ENCODE data around the gene AKAIN1. TPM values are rescaled to one million over a fixed set of nuclear protein-coding genes. Genes with fewer than 3 reads are reported as not detected.

Gene AKAIN1
- total RNA-seq, 6 experiments from 2014 or later: not detected

DNA sequence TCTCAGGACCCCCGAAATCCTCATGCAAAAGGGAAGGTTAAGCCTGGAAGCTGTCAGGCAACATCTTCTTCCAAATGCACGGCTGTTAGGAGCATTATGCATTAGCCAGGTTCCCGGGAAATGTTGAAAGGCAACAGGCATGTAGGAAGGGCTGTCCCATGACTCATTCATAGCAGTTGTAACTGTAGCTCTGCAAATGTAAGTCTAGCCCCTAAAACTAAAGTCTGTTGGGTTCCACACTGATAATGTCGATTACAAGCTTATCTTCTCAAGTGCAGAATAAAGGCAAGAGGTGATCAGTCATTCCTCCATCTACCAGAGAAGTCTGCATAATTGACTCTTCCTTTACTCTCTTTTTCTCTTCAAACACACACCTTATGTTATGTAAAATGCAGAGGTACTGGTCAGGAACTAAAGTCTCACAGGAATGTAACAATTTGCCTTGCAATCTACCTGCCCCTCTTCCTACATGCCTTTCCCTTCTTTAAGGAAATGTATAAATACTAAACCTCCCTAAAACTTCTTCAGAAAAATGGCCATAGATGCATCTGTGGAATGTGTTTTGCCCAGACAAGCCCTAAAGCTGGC, 99.8 kb downstream of the AKAIN1 start:
- H3K36me3 Mint-ChIP-seq (ENCODE audit: low read depth): no peaks in the 10 kb centered on the region; the same call in 1 of the 2 replicates
- TF ChIP-seq, protein P1, sequence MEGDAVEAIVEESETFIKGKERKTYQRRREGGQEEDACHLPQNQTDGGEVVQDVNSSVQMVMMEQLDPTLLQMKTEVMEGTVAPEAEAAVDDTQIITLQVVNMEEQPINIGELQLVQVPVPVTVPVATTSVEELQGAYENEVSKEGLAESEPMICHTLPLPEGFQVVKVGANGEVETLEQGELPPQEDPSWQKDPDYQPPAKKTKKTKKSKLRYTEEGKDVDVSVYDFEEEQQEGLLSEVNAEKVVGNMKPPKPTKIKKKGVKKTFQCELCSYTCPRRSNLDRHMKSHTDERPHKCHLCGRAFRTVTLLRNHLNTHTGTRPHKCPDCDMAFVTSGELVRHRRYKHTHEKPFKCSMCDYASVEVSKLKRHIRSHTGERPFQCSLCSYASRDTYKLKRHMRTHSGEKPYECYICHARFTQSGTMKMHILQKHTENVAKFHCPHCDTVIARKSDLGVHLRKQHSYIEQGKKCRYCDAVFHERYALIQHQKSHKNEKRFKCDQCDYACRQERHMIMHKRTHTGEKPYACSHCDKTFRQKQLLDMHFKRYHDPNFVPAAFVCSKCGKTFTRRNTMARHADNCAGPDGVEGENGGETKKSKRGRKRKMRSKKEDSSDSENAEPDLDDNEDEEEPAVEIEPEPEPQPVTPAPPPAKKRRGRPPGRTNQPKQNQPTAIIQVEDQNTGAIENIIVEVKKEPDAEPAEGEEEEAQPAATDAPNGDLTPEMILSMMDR (IDR thresholded peaks at IDR 0.05): no peak
- no peaks in the 10 kb centered on the region for H3K27me3 Mint-ChIP-seq (ENCODE audit: insufficient read depth)
- no peaks in the 10 kb centered on the region for H3K4me1 Mint-ChIP-seq (ENCODE audit: low read depth)
- DNase-seq: no peak
- H3K4me3 Mint-ChIP-seq: no peak overlapping the region
- H3K27ac Mint-ChIP-seq: no peak overlapping the region
- H3K9me3 Mint-ChIP-seq: peaks cover 47% of the 10 kb centered on the region

DNA sequence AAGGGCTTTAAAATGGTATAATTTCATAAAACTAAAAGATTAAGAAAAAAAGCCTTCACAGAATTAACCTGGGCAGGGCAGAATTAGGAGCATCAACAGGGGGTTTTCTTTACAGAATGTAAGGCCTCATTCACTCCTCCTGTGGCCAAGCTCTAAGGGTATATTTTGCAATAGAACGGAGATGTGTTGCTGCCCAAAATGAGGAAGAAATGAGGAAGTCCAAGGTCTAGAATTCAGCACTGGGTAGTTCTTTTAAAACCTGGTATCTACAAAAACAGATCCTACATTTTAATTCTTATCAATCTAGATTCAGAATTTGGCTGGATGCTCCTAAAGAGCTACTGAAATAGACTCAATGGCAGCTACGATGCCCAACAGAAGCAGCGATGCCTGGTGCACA, 101.8 kb downstream of the AKAIN1 start:
- H3K27ac Mint-ChIP-seq: no peak overlapping the region
- no peaks in the 10 kb centered on the region for H3K4me1 Mint-ChIP-seq (ENCODE audit: low read depth)
- H3K36me3 Mint-ChIP-seq (ENCODE audit: low read depth): peaks cover 4% of the 10 kb centered on the region; the same call in 1 of the 2 replicates
- TF ChIP-seq, protein P1 (IDR thresholded peaks at IDR 0.05): no peak
- no peak for DNase-seq
- no peaks in the 10 kb centered on the region; the same call in 1 of the 2 replicates for H3K27me3 Mint-ChIP-seq (ENCODE audit: insufficient read depth)
- no peak overlapping the region for H3K4me3 Mint-ChIP-seq
- H3K9me3 Mint-ChIP-seq: peaks cover 54% of the 10 kb centered on the region

DNA sequence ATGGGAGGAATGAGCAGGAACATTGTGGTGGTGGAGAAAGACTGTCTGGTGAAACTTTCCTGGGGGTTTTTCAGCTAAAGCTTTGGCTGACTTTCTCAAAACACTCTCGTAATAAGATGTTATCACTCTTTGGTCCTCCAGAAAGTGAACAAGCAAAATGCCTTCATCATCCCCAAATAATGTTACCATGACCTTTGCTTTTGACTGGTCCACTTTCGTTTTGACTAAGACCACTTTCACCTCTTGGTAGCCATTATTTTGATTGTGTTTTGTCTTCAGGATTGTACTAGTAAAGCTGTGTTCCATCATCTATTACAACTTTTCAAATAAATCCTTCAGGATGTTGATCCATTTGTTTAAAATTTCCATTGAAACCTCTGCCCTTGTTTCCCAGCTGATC, 103.2 kb downstream of the AKAIN1 start:
- no peak overlapping the region for H3K4me3 Mint-ChIP-seq
- peaks cover 4% of the 10 kb centered on the region; the same call in 1 of the 2 replicates for H3K36me3 Mint-ChIP-seq (ENCODE audit: low read depth)
- no peaks in the 10 kb centered on the region; the same call in 1 of the 2 replicates for H3K27me3 Mint-ChIP-seq (ENCODE audit: insufficient read depth)
- no peak for DNase-seq
- peaks cover 50% of the 10 kb centered on the region for H3K9me3 Mint-ChIP-seq
- H3K27ac Mint-ChIP-seq: no peak overlapping the region
- no peaks in the 10 kb centered on the region for H3K4me1 Mint-ChIP-seq (ENCODE audit: low read depth)
- TF ChIP-seq, protein P1 (IDR thresholded peaks at IDR 0.05): no peak

Other genes with a start within 250 kb of the AKAIN1 start
- 1 to 10 TPM; 5.9 to 6.6 (median 6.3) TPM for gene ZBTB14, start 98.5 kb upstream of the AKAIN1 start, total RNA-seq (2021; fragmentation: NEBNext Ultra II Directional; extraction: Animal tissue kit (Norgen Biotek cat#: 25700))

All from HFFc6 (cell line).